AG10803 (cell line): ENCODE data around the gene DEFB128.
"Not testable (repeated sequence)": the region's sequence is repeated elsewhere in the genome, so short reads cannot be mapped to it uniquely, and the experiment has no call there.

Source experiments
- DNase-seq: peaks from one replicate; pipeline ENCODE4 v3.0.0; 2010; ENCODE audit warnings: low read depth
- H3K4me3 ChIP-seq: 2 replicates; pipeline ENCODE4 v1.5.1; 2011; ENCODE audit warnings: mild to moderate bottlenecking, low read length, control low read depth
- TF ChIP-seq, protein P1 (sequence below): conservative IDR thresholded peaks from 2 replicates; pipeline ENCODE4 v1.5.1; 2011; ENCODE audit warnings: mild to moderate bottlenecking, low read length, control low read depth, inconsistent platforms

The DEFB128 gene

DNA sequence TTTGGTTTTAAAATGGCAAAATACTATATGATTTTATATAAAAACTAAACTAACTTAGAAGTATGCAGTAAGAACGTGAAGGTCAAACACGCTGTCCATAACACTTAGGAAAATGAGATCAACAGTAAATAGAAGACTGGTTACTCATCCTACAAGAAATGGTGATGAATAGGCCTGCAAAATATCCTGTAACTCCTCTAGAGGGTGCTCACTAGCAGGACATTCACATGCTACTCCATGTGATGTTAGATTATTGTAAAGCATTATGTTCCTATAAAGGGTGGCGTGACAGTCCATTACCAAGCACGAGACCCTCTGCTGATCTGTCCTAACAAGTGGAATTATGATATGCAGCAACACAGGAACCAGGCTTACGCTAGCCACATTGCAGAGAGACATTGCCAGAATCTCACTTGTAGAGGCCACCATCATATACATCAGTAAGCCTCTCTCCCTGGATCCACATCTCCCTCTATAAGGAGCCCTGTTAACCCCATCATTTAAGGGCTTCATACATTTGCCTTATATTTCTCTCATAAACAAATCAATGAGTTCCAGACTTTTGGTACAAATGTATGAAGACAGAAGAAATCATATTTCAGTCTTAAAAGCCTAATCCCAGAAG lies 19.5 kb upstream of the DEFB128 start:
- no peak overlapping the region for H3K4me3 ChIP-seq
- peak; percentile 73 for DNase-seq
- TF ChIP-seq, protein P1, sequence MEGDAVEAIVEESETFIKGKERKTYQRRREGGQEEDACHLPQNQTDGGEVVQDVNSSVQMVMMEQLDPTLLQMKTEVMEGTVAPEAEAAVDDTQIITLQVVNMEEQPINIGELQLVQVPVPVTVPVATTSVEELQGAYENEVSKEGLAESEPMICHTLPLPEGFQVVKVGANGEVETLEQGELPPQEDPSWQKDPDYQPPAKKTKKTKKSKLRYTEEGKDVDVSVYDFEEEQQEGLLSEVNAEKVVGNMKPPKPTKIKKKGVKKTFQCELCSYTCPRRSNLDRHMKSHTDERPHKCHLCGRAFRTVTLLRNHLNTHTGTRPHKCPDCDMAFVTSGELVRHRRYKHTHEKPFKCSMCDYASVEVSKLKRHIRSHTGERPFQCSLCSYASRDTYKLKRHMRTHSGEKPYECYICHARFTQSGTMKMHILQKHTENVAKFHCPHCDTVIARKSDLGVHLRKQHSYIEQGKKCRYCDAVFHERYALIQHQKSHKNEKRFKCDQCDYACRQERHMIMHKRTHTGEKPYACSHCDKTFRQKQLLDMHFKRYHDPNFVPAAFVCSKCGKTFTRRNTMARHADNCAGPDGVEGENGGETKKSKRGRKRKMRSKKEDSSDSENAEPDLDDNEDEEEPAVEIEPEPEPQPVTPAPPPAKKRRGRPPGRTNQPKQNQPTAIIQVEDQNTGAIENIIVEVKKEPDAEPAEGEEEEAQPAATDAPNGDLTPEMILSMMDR, result peak; percentile 75

DNA sequence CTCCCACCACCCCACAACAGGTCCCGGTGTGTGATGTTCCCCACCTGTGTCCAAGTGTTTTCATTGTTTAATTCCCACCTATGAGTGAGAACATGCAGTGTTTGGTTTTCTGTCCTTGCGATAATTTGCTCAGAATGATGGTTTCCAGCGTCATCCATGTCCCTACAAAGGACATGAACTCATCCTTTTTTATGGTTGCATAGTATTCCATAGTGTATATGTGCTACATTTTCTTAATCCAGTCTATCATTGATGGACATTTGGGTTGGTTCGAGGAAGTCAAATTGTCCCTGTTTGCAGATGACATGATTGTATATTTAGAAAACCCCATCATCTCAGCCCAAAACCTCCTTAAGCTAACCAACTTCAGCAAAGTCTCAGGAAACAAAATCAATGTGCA lies 14.1 kb upstream of the DEFB128 start:
- DNase-seq, H3K4me3 ChIP-seq: not testable (repeated sequence)

DNA sequence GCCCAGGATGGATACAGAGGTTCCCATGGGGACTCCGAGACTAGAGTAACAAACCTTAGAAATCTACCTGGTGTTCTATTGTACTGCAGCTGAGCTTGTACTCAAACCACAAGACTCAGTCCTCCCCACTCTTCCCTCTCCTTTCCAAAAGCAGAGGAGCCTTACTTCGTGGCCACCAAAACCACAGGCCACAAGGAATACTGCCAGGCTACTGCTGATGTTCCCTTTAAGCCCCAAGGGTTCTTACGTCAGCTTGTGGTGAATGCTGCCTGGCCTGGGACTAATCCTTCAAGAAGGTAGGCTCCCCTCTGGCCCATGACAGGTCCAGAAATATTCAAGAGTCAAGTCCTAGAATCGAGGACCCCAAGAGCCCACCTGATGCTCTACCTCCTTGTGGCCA lies 10.5 kb upstream of the DEFB128 start:
- TF ChIP-seq, protein P1, result no peak
- H3K4me3 ChIP-seq, result no peak overlapping the region
- peak; percentile 11 for DNase-seq

DNA sequence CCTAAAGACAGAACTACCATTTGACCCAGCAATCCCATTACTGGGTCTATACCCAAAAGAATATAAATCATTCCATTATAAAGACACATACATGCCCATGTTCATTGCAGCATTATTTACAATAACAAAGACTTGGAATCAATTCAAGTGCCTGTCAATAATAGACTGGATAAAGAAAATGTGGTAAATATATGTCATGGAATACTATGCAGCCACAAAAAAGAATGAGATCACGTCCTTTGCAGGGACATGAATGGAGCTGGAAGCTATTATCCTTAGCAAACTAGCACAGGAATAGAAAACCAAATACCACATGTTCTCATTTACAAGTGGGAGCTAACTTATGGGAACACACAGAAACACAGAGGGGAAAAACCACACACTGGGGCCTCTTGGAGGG lies 8.7 kb upstream of the DEFB128 start:
- DNase-seq, result no peak

DNA sequence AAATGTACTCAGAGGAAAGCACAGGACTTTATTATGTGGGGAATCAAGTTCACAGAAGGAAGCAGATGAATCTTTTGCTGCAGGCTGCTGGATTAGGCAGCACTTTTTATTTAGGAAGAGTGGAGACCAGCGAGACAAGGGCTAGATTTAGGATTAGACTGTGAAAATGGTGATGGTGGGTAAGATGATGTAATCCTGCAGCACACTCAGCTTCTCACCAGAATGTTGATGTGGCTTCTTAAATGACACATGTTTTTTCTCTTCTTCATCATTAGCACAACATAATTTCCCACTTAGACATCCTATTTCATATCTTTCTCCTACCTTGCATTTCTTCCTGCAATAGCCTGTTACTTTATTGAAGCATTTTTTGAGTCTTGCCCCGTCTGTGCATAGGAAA lies 1.8 kb downstream of the DEFB128 start:
- TF ChIP-seq, protein P1, result no peak
- DNase-seq, result no peak
- no peak overlapping the region for H3K4me3 ChIP-seq

More for the DNA sequence above, 8.7 kb upstream of the DEFB128 start:
- no peak overlapping the region for H3K4me3 ChIP-seq
- TF ChIP-seq, protein P1, result no peak

DNA sequence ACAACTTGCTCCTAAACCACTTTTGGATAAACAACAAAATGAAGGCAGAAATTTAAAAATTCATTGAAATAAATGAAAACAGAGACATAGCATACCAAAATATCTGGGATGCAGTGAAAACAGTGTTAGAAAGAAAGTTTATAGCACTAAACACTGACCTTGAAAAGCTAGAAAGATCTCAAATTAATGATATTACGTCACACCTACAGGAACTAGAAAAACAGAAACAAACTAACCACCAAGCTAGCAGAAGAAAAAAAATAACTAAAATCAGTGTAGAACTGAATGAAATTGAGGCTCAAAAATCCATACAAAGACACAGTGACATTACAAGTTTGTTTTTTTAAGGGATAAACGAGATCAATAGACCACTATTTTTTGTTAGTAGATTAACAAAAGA lies 5.2 kb downstream of the DEFB128 start:
- H3K4me3 ChIP-seq, result no peak overlapping the region
- TF ChIP-seq, protein P1, result no peak
- DNase-seq, result no peak

DNA sequence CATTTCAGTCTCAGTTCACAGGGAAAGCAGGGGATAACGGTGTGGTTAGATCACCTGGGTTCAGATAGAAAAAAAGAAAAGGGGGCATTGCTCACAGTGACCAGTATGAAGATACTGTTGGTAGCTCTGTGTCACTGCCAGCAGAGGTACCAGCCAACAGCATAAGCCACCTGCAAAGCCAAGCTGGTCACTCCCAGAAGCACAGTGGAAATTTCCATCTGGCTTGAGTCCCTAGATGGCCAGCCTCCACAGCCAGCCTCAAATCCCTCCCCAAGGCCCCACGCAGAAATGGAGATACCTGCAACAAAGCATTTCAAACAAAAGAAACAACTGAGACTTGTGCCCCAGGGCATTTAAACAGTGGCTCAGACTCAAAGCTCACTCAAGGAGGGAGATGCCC lies 20.6 kb downstream of the DEFB128 start:
- no peak overlapping the region for H3K4me3 ChIP-seq
- no peak for DNase-seq
- TF ChIP-seq, protein P1, result no peak

DNA sequence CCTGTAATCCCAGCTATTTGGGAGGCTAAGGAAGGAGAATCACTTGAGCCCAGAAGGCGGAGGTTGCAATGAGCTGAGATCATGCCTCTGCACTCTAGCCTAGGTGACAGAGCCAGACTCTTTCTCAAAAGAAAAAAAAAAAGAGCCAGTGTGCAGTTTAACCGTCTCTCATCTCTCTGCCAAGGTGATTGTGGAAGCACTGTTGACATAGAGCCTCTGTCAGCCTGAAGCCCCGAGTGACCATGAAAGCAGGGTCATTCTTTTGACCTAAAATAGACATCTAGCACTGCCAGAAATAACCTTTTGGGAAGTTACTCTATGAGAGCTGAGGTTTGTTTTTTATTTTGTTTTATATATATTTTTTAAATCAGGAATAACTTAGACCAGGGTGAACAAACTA lies 24.9 kb downstream of the DEFB128 start:
- no peak for DNase-seq
- H3K4me3 ChIP-seq, result no peak overlapping the region
- TF ChIP-seq, protein P1, result no peak
